Glutamatergic neuron (in vitro differentiated cells): ENCODE data around the gene MROH8. TPM values are rescaled to one million over a fixed set of nuclear protein-coding genes. Genes with fewer than 3 reads are reported as not detected.

Experiments
- DNase-seq: peaks from one replicate; pipeline ENCODE4 v3.0.0; 2022
- H3K27ac Mint-ChIP-seq: one replicate; pipeline ENCODE4 v1.8.0; 2020; ENCODE audit warnings: mild to moderate bottlenecking, mixed read lengths, inconsistent platforms; ENCODE audit not compliant: unreplicated experiment
- H3K27me3 Mint-ChIP-seq: one replicate; pipeline ENCODE4 v1.8.0; 2020; ENCODE audit warnings: mild to moderate bottlenecking, moderate library complexity, mixed read lengths, inconsistent platforms; ENCODE audit not compliant: unreplicated experiment
- H3K36me3 Mint-ChIP-seq: one replicate; pipeline ENCODE4 v1.8.0; 2020; ENCODE audit warnings: mild to moderate bottlenecking, mixed read lengths, inconsistent platforms; ENCODE audit not compliant: unreplicated experiment
- H3K4me1 Mint-ChIP-seq: one replicate; pipeline ENCODE4 v1.8.0; 2020; ENCODE audit warnings: mild to moderate bottlenecking, low read depth, mixed read lengths, inconsistent platforms; ENCODE audit not compliant: unreplicated experiment
- H3K4me3 Mint-ChIP-seq: one replicate; pipeline ENCODE4 v1.8.0; 2020; ENCODE audit warnings: mild to moderate bottlenecking, mixed read lengths, inconsistent platforms; ENCODE audit not compliant: unreplicated experiment
- H3K9me3 Mint-ChIP-seq: one replicate; pipeline ENCODE4 v1.8.0; 2020; ENCODE audit warnings: mild to moderate bottlenecking, moderate library complexity, mixed read lengths, inconsistent platforms; ENCODE audit not compliant: unreplicated experiment
- CTCF ChIP-seq: fragments of 200-600 bp; sonication (generic); IDR thresholded peaks from one replicate; pipeline ENCODE4 v1.5.0; 2021; ENCODE audit not compliant: partially characterized antibody, unreplicated experiment
- total RNA-seq: library from RNA; stranded (reverse); fragmentation: NEBNext Ultra II Directional; extraction: Animal tissue kit (Norgen Biotek cat#: 25700); gene quantifications from one replicate; pipeline ENCODE4 v1.2.1, GENCODE V29; 2021; ENCODE audit not compliant: unreplicated experiment

MROH8 gene
- total RNA-seq, 1 donor from 2014 or later = 2.6 TPM

GRCh38 chr20:37200376-37200775 is 21.0 kb upstream of the MROH8 start:
- no peak overlapping the region for H3K27ac Mint-ChIP-seq
- no peaks in the 10 kb centered on the region for H3K9me3 Mint-ChIP-seq
- no peaks in the 10 kb centered on the region for H3K36me3 Mint-ChIP-seq
- H3K4me3 Mint-ChIP-seq = no peak overlapping the region
- DNase-seq = no peak
- peaks cover 6% of the 10 kb centered on the region for H3K4me1 Mint-ChIP-seq
- peaks cover 2% of the 10 kb centered on the region for H3K27me3 Mint-ChIP-seq
- TF ChIP-seq CTCF = no peak

- Mint-ChIP-seq H3K27me3 (peaks cover 2% of the 10 kb centered on the region), H3K36me3 (no peaks in the 10 kb centered on the region), H3K9me3 (no peaks in the 10 kb centered on the region), H3K4me1 (peaks cover 13% of the 10 kb centered on the region), H3K27ac (peak overlapping the region; percentile 62), H3K4me3 (no peak overlapping the region)
- DNase-seq = no peak
- TF ChIP-seq CTCF = no peak
Observed at GRCh38 chr20:37198932-37199660, 19.7 kb upstream of the MROH8 start.

GRCh38 chr20:37194621-37195417 is 15.5 kb upstream of the MROH8 start:
- Mint-ChIP-seq H3K9me3 (no peaks in the 10 kb centered on the region), H3K36me3 (no peaks in the 10 kb centered on the region), H3K27ac (peak overlapping the region; percentile 74), H3K4me1 (peaks cover 30% of the 10 kb centered on the region), H3K4me3 (peak overlapping the region; percentile 23), H3K27me3 (peaks cover 2% of the 10 kb centered on the region)
- DNase-seq = no peak
- TF ChIP-seq CTCF = no peak

GRCh38 chr20:37193821-37194220 is 14.5 kb upstream of the MROH8 start:
- Mint-ChIP-seq H3K36me3 (no peaks in the 10 kb centered on the region), H3K4me1 (peaks cover 32% of the 10 kb centered on the region), H3K27me3 (peaks cover 2% of the 10 kb centered on the region), H3K27ac (peak overlapping the region; percentile 40), H3K4me3 (peak overlapping the region; percentile 43), H3K9me3 (no peaks in the 10 kb centered on the region)
- no peak for DNase-seq
- TF ChIP-seq CTCF = no peak

GRCh38 chr20:37193226-37193625 is 13.9 kb upstream of the MROH8 start:
- Mint-ChIP-seq H3K27me3 (peaks cover 2% of the 10 kb centered on the region), H3K27ac (peak overlapping the region; percentile 91), H3K4me1 (peaks cover 29% of the 10 kb centered on the region), H3K9me3 (no peaks in the 10 kb centered on the region), H3K4me3 (peak overlapping the region; percentile 21), H3K36me3 (no peaks in the 10 kb centered on the region)
- no peak for TF ChIP-seq CTCF
- no peak for DNase-seq
